Hematopoietic multipotent progenitor cell treated with erythropoietin and hydrocortisone succinate and interleukin-3 and kit ligand, for 15 days (in vitro differentiated cells): Measurements from ENCODE around the gene WDR62.

ENCODE experiments used
- DNase-seq: peaks from one replicate; pipeline ENCODE4 v3.0.0-alpha.2; 2015; ENCODE audit warnings: low spot score

Gene WDR62

DNA sequence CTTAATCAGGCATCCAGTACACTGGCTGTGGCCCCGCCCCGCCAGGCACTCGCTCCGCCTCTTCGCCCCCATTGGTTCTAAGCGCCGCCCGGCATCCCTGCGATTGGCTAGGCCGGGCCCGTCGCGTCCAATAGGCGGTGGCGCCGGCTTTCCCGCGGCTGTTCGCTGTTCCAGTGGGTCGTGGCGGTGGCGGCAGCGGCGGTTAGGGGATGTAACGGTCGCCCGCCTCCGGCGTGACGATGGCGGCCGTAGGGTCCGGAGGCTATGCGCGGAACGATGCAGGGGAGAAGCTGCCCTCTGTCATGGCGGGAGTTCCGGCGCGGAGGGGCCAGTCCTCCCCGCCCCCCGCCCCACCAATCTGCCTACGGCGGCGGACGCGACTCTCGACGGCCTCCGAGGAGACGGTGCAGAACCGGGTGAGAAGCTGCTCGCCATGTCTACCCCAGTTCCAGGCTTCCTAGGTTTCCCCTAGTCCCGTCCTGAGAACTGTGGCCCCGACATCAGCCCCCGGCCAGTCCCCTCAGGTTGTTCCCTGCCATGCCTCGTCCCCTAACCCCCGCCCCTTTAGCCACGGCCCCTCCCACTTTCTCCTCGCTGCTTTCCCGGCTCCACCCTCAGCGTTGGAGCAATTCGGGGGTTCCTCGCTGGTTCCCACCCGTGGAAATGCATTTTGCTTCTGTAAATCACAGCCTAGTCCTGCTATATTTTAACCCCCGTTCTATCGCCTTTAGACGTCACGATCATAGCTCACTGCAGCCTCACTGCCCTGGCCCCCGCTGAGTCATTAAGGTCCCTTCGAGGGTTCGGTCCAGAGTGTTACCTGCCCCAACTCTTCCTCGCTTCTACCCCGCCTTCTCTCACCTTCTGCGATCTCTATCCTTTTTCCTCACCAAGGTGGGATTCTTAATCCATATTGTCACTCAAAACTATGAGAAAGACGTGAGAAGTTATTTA is at the start of gene WDR62:
TSS of gene WDR62 (plus strand) at position 165 of the 954 bp plus-strand sequence. CDS start at position 240, 75 bp downstream.
- peak; percentile 94 for DNase-seq

DNA sequence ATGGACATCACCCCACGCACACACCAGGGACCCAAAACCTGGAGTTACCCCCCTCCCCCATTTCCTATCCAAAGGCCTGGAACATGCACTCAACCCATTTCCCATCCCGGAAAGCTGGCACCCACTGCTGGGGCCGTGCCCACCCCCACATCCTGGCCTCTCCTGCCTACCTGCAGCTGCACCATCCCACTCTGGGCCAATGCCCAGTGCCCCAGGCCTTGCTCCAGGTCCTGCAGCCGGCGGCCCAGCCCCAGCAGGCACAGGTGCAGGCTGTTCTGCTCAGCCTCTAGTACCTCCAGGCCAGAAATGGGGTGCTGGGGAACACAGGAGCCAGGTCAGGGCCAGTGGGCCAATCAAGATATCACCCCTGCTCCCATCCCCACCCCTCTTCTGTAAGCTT is 47.7 kb upstream of the WDR62 start:
- no peak for DNase-seq

DNA sequence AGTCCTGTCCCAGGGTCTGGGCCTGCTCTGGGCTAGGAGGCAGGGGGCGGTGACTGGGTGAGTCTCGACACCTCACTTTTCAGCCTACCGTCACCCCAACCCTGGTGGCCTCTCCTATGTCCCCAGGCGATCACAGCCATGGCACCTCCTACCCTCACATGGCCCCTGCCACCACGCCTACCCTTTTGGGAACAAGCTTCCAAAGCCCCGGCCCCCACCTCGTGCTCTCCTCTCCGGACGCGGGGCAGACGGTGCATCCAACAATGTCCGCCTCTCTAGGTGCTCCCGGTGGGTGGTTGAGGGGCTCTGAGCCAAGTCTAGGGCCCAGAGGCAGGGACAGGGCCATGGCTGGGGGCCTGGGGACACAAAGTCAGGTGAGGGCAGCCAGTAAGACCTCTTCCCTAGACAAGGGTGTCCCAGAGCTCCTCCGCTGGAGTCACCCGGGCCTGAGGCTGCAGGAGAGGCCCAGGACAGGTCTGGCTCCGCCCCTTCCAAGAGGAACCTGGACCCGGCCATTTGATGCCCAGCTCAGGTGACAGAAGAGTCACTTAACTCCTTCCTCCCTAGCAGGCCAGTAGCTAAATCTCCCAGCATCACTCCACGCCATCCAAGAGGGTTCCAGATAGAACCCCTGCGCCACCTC is 46.2 kb upstream of the WDR62 start, which contains the start of gene SYNE4:
TSS of gene SYNE4 (minus strand) at position 478 of the 643 bp plus-strand sequence. CDS start at position 346, 132 bp downstream.
- DNase-seq = no peak

DNA sequence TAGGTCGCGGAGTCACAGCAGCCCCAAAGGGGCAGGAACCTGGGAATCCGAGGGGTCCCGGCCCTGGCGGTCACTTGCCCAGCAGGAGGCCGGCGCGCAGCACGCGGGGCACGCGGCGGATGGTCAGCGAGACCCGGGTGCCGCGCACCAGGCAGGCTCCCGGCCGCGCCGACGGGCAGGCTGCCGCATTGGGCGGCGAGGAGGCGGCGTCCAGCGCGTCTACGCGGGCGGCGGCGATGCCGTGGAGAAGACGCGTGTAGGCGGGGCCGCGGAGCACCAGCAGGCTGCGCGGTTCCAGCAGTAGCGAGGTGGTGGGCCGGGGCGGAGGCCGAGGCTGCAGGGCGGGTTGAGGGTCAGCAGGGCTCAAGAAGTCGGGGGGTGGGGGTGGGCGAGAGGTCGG is 45.5 kb upstream of the WDR62 start:
- peak; percentile 44 for DNase-seq

DNA sequence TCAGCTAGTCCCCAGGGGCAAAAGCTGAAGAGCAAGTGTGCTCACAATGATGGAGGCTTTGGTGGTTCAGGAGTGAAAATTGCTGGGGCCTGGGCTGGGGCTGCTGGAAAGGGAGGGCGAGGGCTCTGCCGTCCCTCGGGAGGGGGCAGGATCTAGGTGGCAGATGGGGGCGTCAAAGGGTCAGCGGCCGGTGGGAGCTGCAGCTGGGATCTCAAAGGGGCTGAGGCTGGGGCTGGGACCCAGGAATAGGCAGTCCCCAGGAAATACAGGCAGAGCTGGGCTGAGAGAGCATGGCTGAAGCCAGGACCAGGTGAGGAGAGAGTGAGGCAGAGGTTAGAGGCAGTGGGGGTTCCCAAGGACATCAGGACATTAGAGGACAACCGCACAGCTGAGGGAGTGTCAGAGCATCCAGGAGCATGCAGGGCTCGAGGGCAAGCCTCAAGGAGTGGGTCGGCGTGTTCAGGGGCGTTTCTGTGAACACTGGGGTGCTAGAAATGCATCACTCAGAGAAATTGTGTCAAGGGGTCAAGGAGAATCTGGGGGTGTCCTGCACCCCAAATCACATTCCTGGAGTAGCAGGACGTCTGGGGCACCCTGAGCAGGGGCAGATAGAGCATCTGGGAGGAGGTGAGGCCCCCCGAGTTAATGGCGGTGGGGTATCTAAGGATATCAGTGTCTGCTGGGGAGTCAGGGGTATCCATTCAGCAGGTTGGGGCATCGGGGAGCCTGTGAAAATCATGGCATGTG is 44.9 kb upstream of the WDR62 start:
- no peak for DNase-seq

DNA sequence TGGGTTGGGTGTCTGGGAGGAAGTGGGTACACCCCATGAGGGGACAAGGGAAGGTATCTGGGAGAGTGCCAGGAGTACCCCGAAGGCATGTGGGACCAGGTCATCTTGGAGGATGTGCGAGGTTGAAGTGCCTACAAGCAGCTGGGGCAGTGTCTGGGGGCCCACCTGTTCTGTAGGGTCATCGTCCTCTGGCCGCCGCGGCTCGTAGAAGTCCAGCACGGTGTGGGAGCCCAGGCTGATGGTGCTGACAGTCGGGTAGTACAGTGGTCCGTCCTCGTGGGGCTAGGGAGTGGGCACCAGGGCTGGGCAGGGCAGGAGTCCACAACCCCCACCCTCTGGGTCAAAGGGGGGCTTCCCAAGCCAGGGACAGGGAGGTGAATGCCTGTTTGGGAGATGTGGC is 44.3 kb upstream of the WDR62 start:
- DNase-seq = no peak

DNA sequence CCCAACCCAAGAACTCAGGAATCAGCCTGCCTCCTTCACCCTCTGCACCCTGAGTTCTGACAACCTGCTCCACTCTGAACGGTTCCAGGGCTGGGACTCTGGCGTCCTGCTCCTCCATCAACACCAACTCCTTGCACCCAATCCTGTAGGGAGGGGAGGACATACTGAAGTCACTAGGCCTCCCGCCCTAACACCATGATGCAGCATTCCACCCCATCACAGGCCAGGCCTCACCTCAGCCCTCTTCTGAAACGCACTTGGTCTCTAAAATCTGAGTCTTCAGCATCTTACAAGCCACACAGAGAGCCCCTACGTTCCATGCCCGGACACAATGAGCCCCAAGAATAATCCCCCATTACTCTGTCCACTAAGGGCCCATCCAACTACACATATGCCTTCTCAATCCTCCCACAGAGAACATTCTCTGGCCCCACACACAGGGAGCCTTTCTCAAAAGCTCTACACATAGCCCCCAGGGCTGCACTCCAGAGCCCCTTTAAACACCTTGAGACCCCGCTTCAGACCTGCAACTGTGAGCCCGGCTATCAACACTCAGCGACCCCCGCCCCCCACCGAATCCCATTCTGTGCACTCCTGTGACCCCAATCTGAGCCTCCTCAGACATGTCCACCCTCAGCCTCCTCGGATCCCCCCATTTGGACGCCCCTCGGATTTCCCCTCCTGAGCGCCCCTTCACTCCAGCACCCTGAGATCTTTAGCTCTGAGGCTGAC is 41.3 kb upstream of the WDR62 start:
- peak; percentile 55 for DNase-seq

DNA sequence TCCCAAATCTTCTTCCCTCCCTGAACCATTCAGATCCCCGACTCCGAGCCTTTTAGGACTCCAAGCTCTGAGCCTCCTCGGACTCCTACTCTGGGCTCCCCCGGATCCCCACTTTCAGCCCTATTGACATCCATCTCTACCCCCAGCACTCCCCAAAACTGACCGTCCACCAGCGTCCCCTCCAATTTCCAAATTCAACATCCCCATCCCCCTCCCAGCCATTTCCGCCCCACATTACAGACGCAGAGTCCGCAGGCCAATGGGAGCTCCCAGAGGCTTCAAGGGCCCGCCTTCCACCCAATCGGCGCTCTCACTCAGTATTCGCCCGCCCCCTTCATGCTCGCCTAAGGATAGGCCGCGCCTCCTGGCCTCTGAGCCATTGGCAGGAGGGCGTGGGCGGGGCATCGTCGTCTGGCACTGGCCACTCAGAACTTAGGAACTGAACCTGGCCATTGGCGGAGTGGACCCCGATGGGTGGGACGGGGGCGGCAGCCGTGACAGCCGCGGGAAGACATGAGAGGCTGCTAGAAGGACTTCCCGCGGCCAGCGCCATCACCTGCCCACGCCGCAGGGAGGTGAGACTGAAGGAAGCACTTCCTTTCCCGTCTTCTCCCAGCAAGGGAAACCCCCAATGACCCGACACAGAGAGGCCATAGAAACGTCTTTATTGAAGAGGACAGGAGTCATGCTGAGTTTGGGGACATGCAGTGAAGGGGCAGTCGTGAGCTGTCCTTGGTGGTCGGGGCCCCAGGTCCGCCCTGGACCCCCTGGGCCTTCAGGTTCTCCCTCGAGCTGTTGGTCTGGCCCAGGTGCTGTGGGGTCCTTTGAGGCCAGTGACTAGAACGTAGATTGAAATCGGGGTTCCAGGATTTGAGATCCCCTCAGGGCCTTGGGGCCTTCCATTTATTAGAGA is 40.4 kb upstream of the WDR62 start, which contains the start of gene ALKBH6:
TSS of gene ALKBH6 (minus strand) at position 202 of the 913 bp plus-strand sequence. CDS start 816 bp downstream, outside the sequence.
- DNase-seq = peak; percentile 99

DNA sequence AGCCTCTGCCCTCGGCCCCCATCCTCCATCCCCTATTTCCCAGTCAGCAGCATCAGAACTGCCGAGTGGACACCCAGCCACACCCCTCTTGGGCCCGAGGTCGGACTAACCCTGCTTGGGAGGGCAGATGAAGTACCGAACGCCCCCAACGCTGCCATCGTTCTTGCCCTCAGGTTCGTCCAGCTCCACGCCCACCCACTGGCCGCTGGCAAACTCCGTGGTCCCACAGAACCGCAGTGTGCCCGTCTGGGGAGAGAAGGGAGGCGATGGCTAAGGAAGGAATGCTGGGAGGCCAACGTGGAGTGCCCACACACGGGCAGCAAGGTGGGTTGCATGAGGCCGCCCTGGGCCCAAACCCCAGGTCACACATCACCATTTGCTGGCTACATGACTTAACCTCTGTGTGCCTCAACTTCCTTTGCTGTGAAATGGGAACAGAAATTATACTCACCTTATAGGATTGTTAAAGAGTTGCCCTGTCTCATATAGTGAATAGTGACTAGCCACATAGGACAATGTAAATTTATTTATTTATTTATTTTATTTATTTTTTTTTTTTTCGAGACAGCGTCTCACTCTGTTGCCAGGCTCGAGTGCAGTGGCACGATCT is 35.5 kb upstream of the WDR62 start:
- no peak for DNase-seq

DNA sequence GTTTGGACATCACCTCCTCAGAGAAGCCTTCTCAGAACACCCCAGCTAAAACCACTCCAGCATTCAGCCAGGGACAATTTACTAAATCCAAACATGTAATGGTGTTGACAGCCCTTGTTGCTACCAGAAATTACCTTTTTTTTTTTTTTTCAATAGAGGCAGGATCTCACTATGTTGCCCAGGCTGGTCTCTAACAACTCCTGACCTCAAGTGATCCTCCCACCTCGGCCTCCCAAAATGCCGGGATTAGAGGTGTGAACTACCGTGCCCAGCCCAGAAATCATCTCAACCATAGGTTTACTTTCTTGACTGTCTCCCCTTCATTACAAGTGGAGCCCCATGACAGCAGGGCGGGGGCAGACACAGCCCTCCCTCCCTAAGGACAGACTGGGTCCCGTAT is 31.3 kb upstream of the WDR62 start:
- no peak for DNase-seq

DNA sequence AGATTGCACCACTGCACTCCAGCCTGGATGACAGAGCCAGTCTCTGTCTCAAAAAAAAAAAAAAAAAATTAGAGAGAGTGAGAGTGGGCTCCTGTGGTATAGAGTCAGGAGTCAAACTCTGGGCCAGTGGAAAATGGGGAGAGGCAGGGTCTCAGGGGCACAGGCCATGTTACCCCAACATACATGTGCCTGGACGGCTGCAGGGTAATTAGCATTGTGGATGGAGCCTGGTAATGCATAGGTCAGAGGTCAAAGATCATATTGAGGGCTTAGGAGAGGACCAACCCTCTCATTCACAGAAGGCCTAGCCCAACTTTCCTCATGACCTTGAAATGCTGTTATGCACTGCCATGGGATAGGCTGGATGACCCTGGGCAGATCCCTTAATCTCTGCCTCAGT is 29.2 kb upstream of the WDR62 start:
- DNase-seq = no peak

DNA sequence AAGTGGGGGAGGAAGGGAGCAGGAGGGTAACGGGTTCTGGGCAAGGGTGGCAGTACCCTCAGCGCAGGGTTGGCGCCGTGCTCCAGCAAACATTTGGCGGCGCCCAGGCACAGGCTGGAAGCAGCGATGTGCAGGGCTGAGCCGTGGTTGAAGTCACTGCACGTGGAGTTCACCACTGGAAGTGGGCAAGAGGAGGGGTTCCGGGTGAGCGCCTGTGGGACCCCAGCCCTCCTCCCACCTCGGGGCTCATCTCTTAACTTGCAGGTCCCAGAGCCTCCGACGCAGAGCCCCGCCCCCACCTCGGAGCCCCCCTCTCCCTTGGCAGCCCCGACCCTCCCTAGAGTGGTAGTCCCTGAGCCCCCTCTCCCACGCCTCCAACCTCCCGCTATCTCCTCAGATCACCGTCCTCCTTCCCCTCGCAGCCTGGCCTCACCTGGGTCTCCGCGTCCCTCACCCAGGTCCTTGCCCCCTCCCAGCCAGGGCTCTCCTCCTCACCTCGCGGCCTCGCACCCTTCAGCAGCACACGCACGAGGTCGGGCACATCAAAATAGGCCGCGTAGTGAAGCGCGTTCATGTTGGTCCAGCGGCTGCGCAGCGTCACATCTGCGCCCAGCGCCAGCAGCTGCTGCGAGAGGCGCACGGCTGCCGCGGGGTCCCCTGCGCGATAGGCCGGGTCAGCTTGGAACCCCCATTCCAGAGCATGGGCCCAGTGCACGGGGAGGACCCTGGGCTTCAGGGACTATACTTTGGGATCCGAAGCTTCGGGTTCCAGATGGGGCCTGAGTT is 28.4 kb upstream of the WDR62 start:
- DNase-seq = no peak

DNA sequence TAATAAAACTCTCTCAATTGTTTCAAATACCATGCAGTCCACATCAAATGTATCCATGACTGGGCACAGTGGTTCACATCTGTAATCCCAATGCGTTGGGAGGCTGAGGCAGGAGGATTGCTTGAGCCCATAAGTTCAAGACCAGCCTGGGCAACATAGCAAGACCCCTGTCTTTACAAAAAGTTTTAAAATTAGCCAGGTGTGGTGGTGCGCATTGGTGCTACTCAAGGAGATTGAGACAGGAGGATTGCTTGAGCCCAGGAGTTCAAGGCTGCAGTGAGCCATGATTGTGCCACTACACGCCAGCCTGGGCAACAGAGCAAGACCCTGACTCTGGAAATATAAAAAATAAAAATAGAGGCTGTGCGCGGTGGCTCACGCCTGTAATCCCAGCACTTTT is 27.0 kb upstream of the WDR62 start:
- DNase-seq = no peak

DNA sequence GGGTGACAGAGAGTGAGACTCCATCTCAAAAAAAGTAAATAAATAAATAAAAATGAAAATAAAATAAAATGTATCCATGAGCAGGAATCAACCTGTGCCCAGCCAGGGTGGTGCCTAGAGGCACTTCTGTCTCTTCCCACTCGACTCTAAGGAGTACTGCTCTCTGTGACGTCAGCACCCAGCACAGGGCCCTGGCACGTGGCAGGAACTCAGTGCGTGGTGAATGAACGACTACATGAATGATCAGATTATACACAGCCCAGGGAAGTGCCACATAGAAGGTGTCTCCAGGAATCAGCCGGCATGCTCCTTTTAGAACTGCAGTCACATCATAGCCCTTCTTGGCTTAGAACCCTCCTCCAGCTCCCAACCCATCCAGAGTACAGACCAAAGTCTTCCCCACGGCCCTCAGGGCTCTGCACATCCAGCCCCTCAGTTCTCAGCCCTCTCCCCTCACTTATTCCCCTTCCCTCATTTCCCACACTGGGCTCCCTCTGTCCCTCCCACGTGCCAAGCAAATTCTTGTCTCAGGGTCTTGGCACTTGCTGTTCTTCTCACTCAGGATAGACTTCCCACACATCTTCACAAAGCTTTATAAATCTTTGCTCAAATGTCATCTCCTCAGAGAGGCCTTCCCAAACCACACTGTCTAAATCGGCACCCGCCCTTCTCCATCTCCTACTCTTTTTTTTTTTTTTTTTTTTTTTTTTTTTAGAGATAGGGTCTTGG is 26.2 kb upstream of the WDR62 start:
- no peak for DNase-seq

DNA sequence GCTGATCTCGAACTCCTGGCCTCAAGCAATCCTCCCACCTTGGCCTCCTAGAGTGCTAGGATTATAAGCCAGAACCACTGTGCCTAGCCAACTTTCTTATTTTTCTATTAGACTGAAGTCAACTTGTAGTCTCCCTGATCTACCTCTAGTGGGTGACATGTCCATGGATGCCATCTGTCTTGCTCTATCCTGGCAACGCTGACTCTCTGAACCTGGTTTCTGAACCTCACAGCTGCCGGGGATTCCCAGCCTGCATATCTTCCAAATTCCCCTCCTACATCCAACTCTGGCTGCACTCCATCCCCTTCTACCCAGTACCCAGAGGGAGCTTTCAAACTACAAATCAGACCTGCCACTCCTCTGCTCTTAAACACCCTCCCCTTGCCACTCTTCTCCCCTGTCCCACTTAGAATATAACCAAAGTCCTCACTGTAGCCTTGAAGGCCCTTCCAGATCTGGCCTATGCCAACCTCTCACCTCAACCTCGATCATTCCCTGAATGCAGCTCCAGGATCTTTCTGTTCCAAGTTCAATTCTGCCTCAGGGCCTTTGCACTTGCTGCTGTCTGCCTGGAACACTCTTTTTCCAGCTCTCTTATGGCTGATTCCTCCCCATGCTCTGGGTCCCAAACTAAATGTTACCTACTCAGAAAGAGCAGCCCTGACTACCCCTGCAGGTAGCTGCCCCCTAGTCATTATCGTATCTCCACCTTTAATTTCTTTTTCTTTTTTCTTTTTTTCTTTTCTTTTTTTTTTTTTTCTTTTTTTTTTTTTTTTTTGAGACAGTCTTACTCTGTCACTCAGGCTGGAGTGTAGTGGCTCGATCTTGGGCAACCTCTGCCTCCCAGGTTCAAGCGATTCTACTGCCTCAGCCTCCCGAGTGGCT is 24.2 kb upstream of the WDR62 start:
- DNase-seq = no peak

DNA sequence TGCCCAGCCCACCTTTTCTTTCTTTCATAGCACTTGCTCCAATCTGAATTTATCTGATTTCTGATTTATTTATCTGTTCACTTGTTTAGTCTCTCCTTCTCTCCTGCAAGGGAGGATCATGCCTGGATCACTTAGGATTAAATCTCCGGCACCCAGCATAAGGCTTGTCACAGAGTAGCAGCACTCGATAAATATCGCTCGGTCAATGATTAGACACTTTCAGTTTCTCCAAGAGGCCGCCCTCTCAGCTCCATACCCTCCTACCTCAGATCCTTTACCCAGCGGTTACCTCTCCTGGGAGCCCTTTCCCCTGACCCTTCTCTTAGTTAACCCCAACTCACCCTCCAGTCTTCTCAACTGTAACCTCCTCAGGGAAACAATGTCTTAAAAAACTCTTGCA is 23.4 kb upstream of the WDR62 start:
- DNase-seq = no peak

DNA sequence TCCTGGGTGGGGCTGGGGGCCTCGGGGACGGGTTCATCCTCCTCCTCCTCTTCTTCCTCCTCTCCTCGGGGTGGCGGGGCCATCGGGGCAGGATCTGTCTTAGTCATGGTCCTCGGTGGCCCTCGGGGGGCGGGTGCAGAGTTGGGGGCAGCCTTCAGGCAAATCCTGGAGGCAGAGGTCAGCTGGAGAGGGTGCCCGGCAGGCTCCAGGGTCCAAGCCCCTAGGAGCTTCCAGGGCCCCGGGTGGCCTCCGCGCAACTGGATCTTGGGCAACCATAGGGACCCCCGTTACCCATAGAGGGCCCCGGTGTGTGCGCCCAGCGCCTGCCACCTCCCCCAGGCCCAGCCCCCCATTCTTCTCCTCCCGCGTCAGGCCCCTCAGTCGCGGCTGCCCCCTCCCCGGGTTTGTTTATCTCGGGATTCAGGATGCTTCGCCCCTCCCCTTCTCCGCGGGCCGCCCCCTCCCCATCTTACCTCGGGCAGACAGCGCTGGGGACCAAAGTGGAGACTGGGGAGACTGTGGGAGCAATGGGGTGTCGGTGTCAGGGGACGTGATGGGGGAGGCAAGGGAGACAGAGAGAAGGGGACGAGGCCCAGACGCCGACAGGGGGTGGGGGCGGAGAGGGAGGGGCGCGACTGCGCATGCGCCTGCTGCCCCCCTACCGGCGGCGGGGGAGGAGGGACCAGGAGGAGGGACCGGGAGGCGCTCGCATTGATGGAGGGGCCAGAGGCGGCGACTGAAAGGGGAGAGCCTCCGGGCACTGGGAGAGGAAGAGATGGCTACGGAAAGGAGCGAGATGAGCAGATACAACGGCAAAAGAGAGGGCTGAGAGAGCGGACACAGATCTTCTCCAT is 22.2 kb upstream of the WDR62 start, which contains the start of gene CLIP3:
TSS of gene CLIP3 (minus strand) at position 623 of the 854 bp plus-strand sequence. CDS start at position 107, 516 bp downstream.
- no peak for DNase-seq
